NCI-H1694 (cell line): ENCODE measurements around the gene VAV3.

Experiments
- DNase-seq: peaks from one replicate; lab custom pipeline; 2025; lab: John Stamatoyannopoulos, UW

The VAV3 gene

GRCh38 chr1:107637101-107637500 lies 327.9 kb downstream of the VAV3 start:
- no peak for DNase-seq

- no peak for DNase-seq
These were observed 331.4 kb downstream of the VAV3 start for GRCh38 chr1:107633596-107633995.

- no peak for DNase-seq
These were observed 338.7 kb downstream of the VAV3 start for GRCh38 chr1:107626073-107626796.

GRCh38 chr1:107625405-107626029 lies 339.5 kb downstream of the VAV3 start:
- no peak for DNase-seq

- no peak for DNase-seq
These were observed 341.5 kb downstream of the VAV3 start for GRCh38 chr1:107623431-107623830.

GRCh38 chr1:107622966-107623365 lies 342.0 kb downstream of the VAV3 start:
- DNase-seq, result no peak

GRCh38 chr1:107622535-107622934 lies 342.4 kb downstream of the VAV3 start:
- DNase-seq, result no peak

GRCh38 chr1:107620753-107621152 lies 344.2 kb downstream of the VAV3 start:
- no peak for DNase-seq

GRCh38 chr1:107618539-107618938 lies 346.4 kb downstream of the VAV3 start:
- DNase-seq, result no peak

- no peak for DNase-seq
These were observed 347.1 kb downstream of the VAV3 start for GRCh38 chr1:107617921-107618320.

- no peak for DNase-seq
These were observed 347.5 kb downstream of the VAV3 start for GRCh38 chr1:107617456-107617855.

- DNase-seq, result no peak
These were observed 355.2 kb downstream of the VAV3 start for GRCh38 chr1:107609808-107610207.

GRCh38 chr1:107604825-107605224 lies 360.2 kb downstream of the VAV3 start:
- DNase-seq, result no peak

GRCh38 chr1:107600607-107601160 lies 364.3 kb downstream of the VAV3 start:
- DNase-seq, result no peak

GRCh38 chr1:107599220-107599619 lies 365.8 kb downstream of the VAV3 start:
- DNase-seq, result no peak

GRCh38 chr1:107597290-107597689 lies 367.7 kb downstream of the VAV3 start:
- no peak for DNase-seq

- DNase-seq, result no peak
These were observed 370.4 kb downstream of the VAV3 start for GRCh38 chr1:107594536-107594935.

GRCh38 chr1:107593501-107594209 lies 371.3 kb downstream of the VAV3 start:
- DNase-seq, result no peak

GRCh38 chr1:107590900-107591622 lies 373.9 kb downstream of the VAV3 start:
- no peak for DNase-seq

- no peak for DNase-seq
These were observed 374.9 kb downstream of the VAV3 start for GRCh38 chr1:107590087-107590486.

GRCh38 chr1:107588321-107588720 lies 376.7 kb downstream of the VAV3 start:
- DNase-seq, result no peak

GRCh38 chr1:107575226-107575625 lies 389.8 kb downstream of the VAV3 start:
- DNase-seq, result no peak
